SHP77 (cell line): ENCODE data around the gene ZMAT5.
"Not testable (repeated sequence)": the region's sequence is repeated elsewhere in the genome, so short reads cannot be mapped to it uniquely, and the experiment has no call there.

Experiments
- DNase-seq, 2 experiments: peaks; one replicate each; lab custom pipeline; 2025; lab: John Stamatoyannopoulos, UW

The ZMAT5 gene

DNA sequence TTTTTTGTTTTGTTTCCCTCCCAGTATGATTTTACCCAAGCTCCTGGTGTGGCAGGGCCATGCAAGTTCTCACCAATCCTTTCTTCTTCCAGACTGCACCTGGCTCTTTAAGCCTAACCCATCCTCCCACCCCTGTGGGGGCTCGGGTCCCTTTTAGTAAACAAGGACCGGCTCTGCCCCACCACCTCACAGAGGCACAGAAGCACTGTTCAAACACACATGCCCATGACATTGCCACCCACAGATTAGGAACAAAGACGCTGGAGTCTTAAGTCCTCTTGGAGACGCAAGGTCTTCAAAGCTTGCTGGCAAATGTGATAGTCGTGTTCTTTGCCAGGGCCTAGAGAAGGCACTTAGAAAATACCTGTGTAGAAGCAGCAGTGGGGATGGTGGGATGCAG, 19.2 kb upstream of the ZMAT5 start:
- no peak for DNase-seq

DNA sequence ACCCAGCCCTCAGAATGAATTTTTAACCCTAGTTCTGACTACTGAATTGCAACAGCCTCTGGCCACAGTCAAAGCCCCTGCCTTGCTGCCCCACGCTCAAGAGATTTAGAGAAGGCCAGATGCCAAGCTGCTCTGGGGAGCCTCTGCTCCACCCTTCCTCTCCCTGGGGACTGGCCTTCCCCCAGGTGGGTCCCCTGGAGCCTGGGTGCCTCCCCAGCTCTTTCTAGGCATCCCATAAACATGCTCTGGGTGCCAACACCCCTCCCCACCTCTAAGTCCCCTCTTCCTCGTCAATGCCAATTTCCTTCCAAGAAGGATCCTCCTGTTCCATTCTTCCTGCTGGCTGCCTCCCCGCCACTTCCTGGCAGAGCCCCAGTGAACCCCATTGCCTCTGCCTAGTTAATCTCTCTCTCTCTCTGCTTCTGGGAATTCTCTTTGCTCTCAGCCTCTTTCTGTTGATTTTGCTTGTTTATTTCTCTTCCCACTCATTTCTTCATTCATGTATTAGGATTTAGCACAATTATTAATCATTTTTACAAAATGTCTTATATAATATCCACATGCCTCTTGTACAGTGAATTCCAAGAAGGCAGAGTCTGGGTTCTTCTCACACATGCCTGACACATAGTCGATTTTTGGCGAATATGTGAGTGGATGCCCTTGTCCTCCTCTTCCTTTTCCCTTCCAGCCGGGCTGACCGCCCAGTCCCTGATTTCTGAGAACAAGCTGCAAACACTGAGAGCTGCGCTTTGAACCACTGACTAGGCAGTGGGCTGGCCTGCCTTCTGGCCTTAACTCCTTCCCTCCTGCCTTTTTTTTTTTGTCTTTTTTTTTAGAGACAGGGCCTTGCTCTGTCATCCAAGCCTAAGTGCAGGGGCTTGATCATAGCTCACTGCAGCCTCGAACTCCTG, 17.9 kb upstream of the ZMAT5 start:
- no peak for DNase-seq

DNA sequence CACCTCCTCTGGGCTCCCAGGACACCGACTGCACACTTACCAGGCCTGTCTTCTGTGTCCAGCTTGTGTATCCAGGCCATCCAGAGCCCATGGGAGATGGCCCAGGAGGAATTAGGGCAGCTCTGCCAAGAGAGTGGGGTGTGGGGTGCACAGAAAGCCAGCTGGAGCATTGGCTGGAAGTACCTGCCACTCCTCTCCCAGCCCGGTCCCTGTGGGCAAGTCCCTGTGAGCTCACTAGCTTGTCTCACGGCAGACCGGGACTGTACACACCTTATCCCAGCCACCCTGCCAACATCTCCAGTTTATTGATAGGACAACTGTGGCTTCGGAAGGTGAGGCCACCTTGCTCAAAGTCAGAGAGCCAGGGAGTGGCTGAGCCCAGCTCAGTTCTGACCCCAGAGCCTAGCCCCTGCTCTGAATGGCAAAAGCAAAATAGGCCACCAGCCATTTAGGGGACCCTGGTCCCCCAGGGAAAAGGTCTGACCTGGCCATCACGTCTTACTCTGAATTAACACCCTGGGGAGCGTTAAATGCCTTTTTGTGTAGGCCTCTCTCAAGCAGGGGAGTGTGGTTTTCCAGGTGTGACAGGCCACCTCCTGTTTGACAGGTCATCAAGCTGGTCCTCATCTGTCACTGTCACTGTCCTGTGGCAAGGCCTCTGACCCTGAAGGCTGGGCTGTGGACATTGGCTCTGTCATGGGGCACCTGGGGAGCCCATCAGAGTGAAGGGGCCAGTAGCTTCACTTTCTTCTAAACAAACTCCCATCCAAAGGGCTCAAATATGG, 15.4 kb upstream of the ZMAT5 start:
- DNase-seq: no peak

- no peak for DNase-seq
These were observed 14.2 kb upstream of the ZMAT5 start for GRCh38 chr22:29780748-29781676.

- no peak for DNase-seq
These were observed 13.4 kb upstream of the ZMAT5 start for GRCh38 chr22:29780220-29780619.

DNA sequence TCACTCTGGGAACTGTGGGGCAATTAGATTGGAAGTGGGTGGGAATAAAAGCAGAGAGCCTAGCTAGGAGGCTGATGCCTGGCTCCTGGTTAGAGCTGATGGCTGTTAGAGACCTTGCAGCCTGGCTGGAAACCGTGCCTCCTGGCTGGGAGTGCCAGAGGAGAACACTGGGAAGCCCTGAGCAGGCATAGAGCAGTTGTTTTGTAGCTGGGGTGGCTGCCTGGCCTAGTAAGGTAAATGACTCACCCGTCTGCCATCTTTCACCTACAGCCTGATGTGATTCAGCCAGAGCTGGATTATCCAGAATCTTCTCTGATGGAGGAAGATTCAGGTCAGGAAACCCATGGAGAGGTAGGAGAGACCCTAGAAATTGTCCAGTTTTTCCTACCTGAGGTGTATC, 6.4 kb upstream of the ZMAT5 start:
- no peak for DNase-seq

- peak; percentile 8 to 35 for DNase-seq
These were observed 5.4 kb upstream of the ZMAT5 start for GRCh38 chr22:29772170-29772641.

- DNase-seq: no peak
These were observed 3.0 kb upstream of the ZMAT5 start for GRCh38 chr22:29769723-29770321.

GRCh38 chr22:29768052-29768693, 1.4 kb upstream of the ZMAT5 start:
- DNase-seq: no peak

- peak; percentile 79 to 86 for DNase-seq
These were observed 604 bp upstream of the ZMAT5 start, which contains the start of gene UQCR10 for GRCh38 chr22:29767171-29768051. Gene UQCR10, plus strand, starts transcription at chr22:29767369. Its CDS starts 30 bp downstream, at chr22:29767399.

DNA sequence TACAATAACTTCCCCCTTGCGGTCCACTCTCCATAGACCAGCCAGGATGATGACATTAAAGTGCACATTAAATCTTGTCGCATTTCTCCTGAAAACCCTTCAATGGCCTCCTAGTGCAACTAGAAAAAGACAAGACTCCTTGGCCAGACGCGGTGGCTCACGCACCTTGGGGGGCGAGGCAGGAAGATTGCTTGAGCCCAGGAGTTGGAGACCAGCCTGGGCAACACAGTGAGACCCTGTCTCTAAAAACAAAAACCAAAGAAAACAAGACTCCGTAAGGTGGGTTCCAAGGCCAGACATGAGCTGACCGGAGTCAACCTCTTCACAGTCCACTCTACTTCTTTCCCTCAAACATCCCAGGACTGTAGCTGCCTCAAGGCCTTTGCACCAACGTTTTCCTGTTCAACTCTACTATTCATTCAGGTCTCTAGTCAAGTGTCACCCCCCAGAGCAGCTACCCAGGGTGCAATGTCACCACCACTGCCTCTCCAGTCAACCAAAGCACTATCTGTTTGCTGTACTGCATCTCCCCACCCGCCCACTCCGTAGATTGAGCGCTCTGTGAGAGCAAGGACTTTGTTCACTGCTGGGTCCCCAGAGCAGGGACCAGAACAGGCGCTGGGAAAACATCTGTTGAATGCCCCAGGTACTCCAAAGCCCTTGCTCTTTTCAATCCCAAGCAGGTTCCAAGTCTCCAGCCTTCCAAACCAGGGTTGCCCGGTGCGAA, 739 bp downstream of the ZMAT5 start:
- DNase-seq: no peak

DNA sequence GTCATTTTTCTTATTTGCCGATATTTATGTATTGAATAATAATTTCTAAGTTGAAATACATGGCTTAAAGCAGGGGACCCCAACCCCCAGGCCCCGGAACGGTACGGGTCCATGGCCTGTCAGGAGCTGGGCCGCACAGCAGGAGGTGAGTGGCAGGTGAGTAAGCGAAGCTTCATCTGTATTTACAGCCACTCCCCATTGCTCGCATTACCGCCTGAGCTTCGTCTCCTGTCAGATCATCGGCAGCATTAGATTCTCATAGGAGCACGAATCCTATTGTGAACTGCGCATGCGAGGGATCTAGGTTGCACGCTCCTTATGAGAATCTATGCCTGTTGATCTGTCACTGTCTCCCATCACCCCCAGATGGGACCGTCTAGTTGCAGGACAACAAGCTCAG, 4.5 kb downstream of the ZMAT5 start:
- DNase-seq: peak; percentile 2 to 16

DNA sequence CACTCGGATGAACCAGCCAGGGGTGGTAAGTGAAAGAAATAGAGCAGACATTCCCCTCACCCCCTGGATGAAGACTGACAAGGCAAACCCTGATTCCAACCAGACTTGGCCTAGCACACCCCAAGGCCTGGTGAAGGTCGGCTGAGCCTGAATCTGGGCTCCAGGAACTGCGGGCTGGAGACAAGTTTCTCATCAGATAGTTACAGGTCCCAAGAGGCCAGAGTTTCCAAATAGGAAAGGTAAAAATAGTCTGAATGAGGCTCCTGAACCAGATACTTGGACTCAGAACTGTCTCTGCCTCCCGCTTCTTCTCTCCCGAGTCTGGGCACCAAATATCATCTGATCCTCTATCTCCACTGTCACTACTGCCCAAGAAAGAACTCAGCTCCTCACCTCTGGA, 7.8 kb downstream of the ZMAT5 start:
- DNase-seq: no peak

- no peak for DNase-seq
These were observed 8.7 kb downstream of the ZMAT5 start for GRCh38 chr22:29758068-29758622.

- no peak for DNase-seq
These were observed 9.7 kb downstream of the ZMAT5 start for GRCh38 chr22:29757096-29757495.

DNA sequence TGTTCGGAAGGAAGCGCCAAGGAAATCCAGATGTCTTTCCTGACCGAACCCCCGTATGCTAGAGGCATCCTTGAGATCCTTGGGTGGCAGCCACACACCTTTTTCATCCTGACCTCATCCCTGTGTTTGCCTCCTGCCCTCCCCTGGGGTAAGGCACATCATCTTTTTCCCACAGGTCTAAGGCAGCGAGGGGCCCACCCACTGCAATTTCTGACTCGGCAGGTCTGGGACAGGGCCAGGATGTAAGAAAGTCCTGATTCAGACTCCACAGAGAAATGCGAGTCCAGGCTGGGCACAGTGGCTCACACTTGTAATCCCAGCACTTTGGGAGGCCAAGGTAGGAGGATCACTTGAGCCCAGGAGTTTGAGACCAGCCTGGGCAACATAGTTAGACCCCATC, 10.5 kb downstream of the ZMAT5 start:
- no peak for DNase-seq

DNA sequence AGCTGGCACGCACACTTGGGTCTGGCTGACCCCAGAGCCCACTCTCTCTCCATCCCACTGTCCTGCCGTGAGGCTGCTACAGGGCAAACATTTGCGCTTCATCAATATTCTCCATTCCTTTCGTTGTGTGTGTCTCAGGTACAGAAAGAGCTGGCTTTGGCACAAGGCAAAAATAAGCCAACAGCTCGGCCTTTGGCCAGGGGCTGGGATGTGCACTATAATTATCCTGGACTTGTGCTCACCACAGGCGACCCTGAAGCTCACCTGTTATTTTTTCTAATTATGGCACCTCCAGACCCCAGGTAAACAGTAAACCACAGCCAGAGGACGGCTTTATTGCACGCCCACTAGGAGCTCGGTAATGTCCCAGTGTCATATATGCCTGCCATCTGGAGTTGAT, 10.9 kb downstream of the ZMAT5 start:
- no peak for DNase-seq

DNA sequence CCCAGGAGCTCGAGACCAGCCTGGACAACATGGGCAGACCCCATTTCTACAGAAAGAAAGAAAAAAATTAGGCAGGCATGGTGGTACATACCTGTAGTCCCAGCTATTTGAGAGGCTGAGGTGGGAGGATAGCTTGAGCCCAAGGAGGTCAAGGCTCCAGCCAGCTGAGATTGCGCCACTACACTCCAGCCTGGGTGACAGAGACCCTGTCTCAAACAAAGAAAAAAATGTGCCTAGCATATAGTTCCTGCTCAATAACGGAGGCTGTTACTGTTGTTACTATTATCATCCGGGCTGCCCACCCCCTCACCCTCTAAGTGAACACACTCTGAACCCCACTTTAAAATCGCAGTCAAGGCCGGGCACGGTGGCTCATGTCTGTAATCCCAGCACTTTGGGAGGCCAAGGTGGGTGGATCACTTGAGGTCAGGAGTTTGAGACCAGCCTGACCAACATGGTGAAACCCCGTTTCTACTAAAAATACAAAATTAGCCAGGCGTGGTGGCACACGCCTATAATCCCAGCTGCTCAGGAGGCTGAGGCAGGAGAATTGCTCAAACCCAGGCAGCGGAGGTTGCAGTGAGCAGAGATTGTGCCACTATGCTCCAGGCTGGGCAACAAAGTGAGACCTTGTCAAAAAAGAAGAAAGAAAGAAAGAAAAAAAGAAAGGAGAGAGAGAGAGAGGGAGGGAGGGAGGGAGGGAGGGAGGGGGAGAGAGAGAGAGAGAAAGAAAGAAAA, 12.0 kb downstream of the ZMAT5 start:
- not testable (repeated sequence) for DNase-seq
